Measurements from ENCODE around the gene SLC39A11. TPM values are rescaled to one million over a fixed set of nuclear protein-coding genes. Genes with fewer than 3 reads are reported as not detected.

Gene SLC39A11
- total and polyA plus RNA-seq, 2 of the 13 experiments (the other 11 are each of a cell fraction or from before 2014, with no cell fraction given), result 17.2 to 31.5 TPM

DNA sequence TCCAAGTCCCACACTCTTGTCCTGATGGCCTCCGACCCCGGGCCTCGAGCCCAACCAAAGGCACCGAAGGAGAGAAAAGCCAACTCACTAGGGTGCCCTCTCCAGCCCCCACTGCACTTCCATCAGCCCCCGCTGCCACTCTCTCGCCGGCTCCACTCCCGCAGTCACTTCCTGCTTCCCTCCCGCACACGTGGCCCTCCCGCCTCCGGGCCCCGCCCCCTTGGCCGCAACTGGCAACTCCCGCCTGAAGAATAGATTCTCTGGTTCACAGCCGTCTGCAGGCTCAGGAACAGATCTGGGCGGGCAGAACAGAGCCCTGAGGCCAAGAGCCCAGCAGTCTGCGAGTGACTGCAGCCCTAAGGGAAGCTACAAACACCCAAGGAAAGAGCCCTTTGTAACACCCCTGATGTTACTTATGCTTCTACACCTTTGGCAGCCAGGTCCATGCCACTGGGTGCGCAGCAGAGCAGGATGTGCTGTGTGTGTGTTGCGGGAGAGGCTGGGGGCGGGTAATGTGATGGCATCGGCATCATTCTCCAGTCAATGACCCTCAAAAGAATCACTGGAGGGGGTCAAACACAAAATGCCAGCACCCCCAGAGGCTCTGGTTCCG lies at the start of gene SLC39A11 (continued):
- TF ChIP-seq ZNF773 (CRISPR knock-in tag; IDR thresholded peaks at IDR 0.05; ENCODE audit: borderline replicate concordance) (no peak), ZNF253 (CRISPR knock-in tag; IDR thresholded peaks at IDR 0.05; ENCODE audit: borderline replicate concordance) (peak; percentile 61; the same call in 1 of the 2 replicates), MAFK (conservative IDR thresholded peaks at IDR 0.05 in 1 of 2, IDR thresholded peaks at IDR 0.05 in 1 of 2; ENCODE audit: low read length in 2 of 2) (no peak), ZNF337 (CRISPR knock-in tag; IDR thresholded peaks at IDR 0.05; ENCODE audit: borderline replicate concordance, low read depth) (0 out of 2 replicates have a peak, but pooled peaks have one; percentile 57), SMAD1 (CRISPR knock-in tag; IDR thresholded peaks at IDR 0.05; ENCODE audit: borderline replicate concordance, low read depth) (0 out of 2 replicates have a peak, but pooled peaks have one; percentile 60), REST (IDR thresholded peaks at IDR 0.05; ENCODE audit: borderline replicate concordance in 1 of 2, low read depth in 1 of 2, low read length in 2 of 2) (0 out of 4 replicates have a peak, but pooled peaks of 1 of the 2 experiments have one; percentile 25), TAF15 (IDR thresholded peaks at IDR 0.05; ENCODE audit: low read depth, low read length, poor library complexity, severe bottlenecking) (peak; percentile 78), ZZZ3 (CRISPR knock-in tag; IDR thresholded peaks at IDR 0.05; ENCODE audit: borderline replicate concordance) (no peak; the same call in 1 of the 2 replicates), KMT2A (CRISPR knock-in tag; IDR thresholded peaks at IDR 0.05) (no peak), ZMYM3 (CRISPR knock-in tag; IDR thresholded peaks at IDR 0.05) (peak; percentile 92), TBP (CRISPR knock-in tag; IDR thresholded peaks at IDR 0.05) (no peak), GTF3A (CRISPR knock-in tag; conservative IDR thresholded peaks at IDR 0.05) (no peak; the same call in 1 of the 2 replicates), SAP130 (CRISPR knock-in tag; IDR thresholded peaks at IDR 0.05; ENCODE audit: low read depth) (peak; percentile 98), ZNF235 (CRISPR knock-in tag; IDR thresholded peaks at IDR 0.05; ENCODE audit: borderline replicate concordance) (no peak), MTF2 (CRISPR knock-in tag; IDR thresholded peaks at IDR 0.05; ENCODE audit: borderline replicate concordance) (no peak)
- TF ChIP-seq, protein P1, sequence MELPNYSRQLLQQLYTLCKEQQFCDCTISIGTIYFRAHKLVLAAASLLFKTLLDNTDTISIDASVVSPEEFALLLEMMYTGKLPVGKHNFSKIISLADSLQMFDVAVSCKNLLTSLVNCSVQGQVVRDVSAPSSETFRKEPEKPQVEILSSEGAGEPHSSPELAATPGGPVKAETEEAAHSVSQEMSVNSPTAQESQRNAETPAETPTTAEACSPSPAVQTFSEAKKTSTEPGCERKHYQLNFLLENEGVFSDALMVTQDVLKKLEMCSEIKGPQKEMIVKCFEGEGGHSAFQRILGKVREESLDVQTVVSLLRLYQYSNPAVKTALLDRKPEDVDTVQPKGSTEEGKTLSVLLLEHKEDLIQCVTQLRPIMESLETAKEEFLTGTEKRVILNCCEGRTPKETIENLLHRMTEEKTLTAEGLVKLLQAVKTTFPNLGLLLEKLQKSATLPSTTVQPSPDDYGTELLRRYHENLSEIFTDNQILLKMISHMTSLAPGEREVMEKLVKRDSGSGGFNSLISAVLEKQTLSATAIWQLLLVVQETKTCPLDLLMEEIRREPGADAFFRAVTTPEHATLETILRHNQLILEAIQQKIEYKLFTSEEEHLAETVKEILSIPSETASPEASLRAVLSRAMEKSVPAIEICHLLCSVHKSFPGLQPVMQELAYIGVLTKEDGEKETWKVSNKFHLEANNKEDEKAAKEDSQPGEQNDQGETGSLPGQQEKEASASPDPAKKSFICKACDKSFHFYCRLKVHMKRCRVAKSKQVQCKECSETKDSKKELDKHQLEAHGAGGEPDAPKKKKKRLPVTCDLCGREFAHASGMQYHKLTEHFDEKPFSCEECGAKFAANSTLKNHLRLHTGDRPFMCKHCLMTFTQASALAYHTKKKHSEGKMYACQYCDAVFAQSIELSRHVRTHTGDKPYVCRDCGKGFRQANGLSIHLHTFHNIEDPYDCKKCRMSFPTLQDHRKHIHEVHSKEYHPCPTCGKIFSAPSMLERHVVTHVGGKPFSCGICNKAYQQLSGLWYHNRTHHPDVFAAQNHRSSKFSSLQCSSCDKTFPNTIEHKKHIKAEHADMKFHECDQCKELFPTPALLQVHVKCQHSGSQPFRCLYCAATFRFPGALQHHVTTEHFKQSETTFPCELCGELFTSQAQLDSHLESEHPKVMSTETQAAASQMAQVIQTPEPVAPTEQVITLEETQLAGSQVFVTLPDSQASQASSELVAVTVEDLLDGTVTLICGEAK (IDR thresholded peaks at IDR 0.05), result no peak
- TF ChIP-seq, protein P1 (CRISPR knock-in tag; IDR thresholded peaks at IDR 0.05), result peak; percentile 41; the same call in 1 of the 2 replicates

Data from HepG2 (cell line).